SKM-1 treated with dmso at 0.1 percent for 144 hours (cell line): ENCODE measurements around the gene BRIX1.
"Not testable (repeated sequence)": the region's sequence is repeated elsewhere in the genome, so short reads cannot be mapped to it uniquely, and the experiment has no call there.

Source experiments
- DNase-seq: peaks from one replicate; lab custom pipeline; 2025; ENCODE audit not compliant: unreplicated experiment; lab: John Stamatoyannopoulos, UW

The BRIX1 gene

DNA sequence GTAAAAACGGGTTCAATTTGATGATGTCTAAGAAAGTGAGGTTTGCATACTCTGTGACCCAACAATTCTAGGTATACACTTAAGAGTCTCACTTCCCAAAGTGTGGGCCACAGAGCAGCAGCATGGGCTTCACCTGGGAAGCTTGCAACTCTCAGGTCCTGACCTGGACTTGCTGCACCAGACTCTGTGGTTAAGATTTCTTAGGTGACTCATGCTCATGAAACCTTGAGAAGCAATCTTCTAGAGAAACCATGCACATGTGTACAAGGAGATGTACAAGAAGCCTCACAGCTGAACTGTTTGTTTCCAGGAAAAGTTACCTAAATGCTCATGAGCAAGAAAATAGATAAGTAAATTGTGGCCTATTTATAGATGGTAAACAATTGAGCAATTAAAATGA, 43.8 kb downstream of the BRIX1 start:
- no peak for DNase-seq

GRCh38 chr5:34967540-34967939, 52.0 kb downstream of the BRIX1 start:
- no peak for DNase-seq

DNA sequence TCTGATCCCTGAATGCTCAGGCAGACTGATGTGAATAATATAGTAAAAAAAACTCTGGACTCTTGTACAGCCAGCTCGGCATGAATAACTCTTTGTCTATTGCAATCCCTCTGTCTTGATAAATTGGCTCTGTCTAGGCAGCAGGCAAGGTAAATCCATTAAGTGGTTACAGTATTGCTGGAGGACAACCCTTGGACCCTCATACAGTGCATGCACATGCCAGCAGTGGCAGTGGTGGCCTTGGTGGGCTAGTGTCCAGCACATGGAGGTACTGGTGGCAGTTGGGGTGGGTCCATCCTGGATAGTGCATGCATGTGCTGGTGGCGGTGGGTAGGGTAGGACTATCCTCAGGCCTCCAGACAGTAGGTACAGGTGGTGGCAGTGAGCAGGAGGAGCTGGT, 52.7 kb downstream of the BRIX1 start:
- no peak for DNase-seq

DNA sequence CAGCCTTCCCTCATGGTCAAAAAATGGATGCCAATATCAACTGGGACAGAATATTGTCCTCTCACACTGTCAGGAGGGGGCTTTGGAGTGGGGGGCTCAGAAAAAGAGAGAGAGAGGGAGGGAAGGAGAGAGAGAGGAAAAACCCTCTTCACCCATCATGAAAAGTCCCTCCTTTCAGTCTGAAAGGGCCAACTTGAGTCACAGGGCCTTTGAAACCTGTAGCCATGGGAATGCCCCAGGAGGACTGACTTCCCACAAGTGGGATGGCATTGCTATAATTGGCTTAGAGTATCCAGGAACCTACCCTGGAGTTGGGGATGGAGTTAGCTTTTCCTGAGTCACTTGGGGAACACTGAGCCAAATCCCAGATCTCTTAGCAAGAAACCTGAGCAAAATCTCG, 55.0 kb downstream of the BRIX1 start:
- DNase-seq: no peak

- not testable (repeated sequence) for DNase-seq
Measured at GRCh38 chr5:34971655-34972054, 56.1 kb downstream of the BRIX1 start.
